Activated CD4-positive, CD25-positive, alpha-beta regulatory T cell treated with anti-CD3 and anti-CD28 coated beads, Interleukin-2, amount 50 U/mL, for 24 hours (primary cell): ENCODE data around the gene PAXX.

Experiments
- ATAC-seq, 2 donors: fragments of 150-1000 bp; cut with Tn5 transposase; one replicate each; pipeline ENCODE4 v1.10.0; 2021; ENCODE audit warnings: mild to moderate bottlenecking in 1 of 2, moderate library complexity in 1 of 2

Gene PAXX

GRCh38 chr9:136968333-136969127 lies 23.7 kb upstream of the PAXX start:
- ATAC-seq = no peak

GRCh38 chr9:136969150-136969549 lies 23.1 kb upstream of the PAXX start:
- no peak for ATAC-seq

- ATAC-seq = no peak
Measured at GRCh38 chr9:136969774-136970173, 22.4 kb upstream of the PAXX start.

- ATAC-seq = no peak
Measured at GRCh38 chr9:136970361-136970760, 21.9 kb upstream of the PAXX start.

- ATAC-seq = no peak
Measured at GRCh38 chr9:136971746-136972145, 20.5 kb upstream of the PAXX start.

GRCh38 chr9:136972335-136972734 lies 19.9 kb upstream of the PAXX start:
- no peak for ATAC-seq

- no peak for ATAC-seq
Measured at GRCh38 chr9:136972743-136973142, 19.5 kb upstream of the PAXX start.

- ATAC-seq = no peak
Measured at GRCh38 chr9:136973618-136974617, 18.3 kb upstream of the PAXX start.

GRCh38 chr9:136974817-136975535 lies 17.2 kb upstream of the PAXX start:
- no peak for ATAC-seq

- no peak for ATAC-seq
Measured at GRCh38 chr9:136975644-136976043, 16.6 kb upstream of the PAXX start.

- ATAC-seq = no peak
Measured at GRCh38 chr9:136977223-136977622, 15.0 kb upstream of the PAXX start, which contains the start of gene PTGDS. PTGDS (plus strand) TSS chr9:136977504; CDS start chr9:136977579, 75 bp downstream.

- no peak for ATAC-seq
Measured at GRCh38 chr9:136977649-136978072, 14.6 kb upstream of the PAXX start.

- peak in 1 of 2 donors; percentile 14 for ATAC-seq
Measured at GRCh38 chr9:136978073-136978864, 14.0 kb upstream of the PAXX start.

GRCh38 chr9:136978865-136979544 lies 13.2 kb upstream of the PAXX start:
- ATAC-seq = no peak

- ATAC-seq = no peak
Measured at GRCh38 chr9:136979769-136980587, 12.2 kb upstream of the PAXX start.

- ATAC-seq = no peak
Measured at GRCh38 chr9:136980669-136981478, 11.3 kb upstream of the PAXX start.

GRCh38 chr9:136981588-136982231 lies 10.5 kb upstream of the PAXX start:
- ATAC-seq = no peak

GRCh38 chr9:136982232-136983051 lies 9.8 kb upstream of the PAXX start, which contains the start of gene LCNL1:
LCNL1 (plus strand) TSS chr9:136982993; CDS start chr9:136983587, 594 bp downstream.
- ATAC-seq = no peak
